ENCODE results near the gene TRIM62. TPM values are rescaled to one million over a fixed set of nuclear protein-coding genes. Genes with fewer than 3 reads are reported as not detected.

TRIM62 gene
- total RNA-seq, 3 donors from 2014 or later = 4.3 to 10.8 (median 7.2) TPM

- Histone ChIP-seq H3K4me3 (no peak overlapping the region), H3K27ac (peak overlapping the region; percentile 89 to 91), H3K36me3 (no peaks in the 10 kb centered on the region), H3K27me3 (no peaks in the 10 kb centered on the region), H3K4me1 (peaks cover 0 to 3% of the 10 kb centered on the region in 2 donors), H3K9me3 (no peaks in the 10 kb centered on the region)
- TF ChIP-seq POLR2A (IDR thresholded peaks at IDR 0.05) (no peak), POLR2AphosphoS5 (IDR thresholded peaks at IDR 0.05) (no peak)
- TF ChIP-seq, protein P1, sequence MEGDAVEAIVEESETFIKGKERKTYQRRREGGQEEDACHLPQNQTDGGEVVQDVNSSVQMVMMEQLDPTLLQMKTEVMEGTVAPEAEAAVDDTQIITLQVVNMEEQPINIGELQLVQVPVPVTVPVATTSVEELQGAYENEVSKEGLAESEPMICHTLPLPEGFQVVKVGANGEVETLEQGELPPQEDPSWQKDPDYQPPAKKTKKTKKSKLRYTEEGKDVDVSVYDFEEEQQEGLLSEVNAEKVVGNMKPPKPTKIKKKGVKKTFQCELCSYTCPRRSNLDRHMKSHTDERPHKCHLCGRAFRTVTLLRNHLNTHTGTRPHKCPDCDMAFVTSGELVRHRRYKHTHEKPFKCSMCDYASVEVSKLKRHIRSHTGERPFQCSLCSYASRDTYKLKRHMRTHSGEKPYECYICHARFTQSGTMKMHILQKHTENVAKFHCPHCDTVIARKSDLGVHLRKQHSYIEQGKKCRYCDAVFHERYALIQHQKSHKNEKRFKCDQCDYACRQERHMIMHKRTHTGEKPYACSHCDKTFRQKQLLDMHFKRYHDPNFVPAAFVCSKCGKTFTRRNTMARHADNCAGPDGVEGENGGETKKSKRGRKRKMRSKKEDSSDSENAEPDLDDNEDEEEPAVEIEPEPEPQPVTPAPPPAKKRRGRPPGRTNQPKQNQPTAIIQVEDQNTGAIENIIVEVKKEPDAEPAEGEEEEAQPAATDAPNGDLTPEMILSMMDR (IDR thresholded peaks at IDR 0.05) = no peak
- intact Hi-C loops (cut with DNase I; ENCODE audit: low total_unique reads) = loop anchor here (10.0 kb wide), 1 partner anchor 164 kb away; no protein-coding TSS in a partner anchor
- DNase-seq (ENCODE audit: low spot score in 2 of 2) = no peak
Observed at GRCh38 chr1:33098371-33098770, 83.5 kb downstream of the TRIM62 start.

GRCh38 chr1:33097762-33098161 is 84.1 kb downstream of the TRIM62 start:
- intact Hi-C loops (cut with DNase I; ENCODE audit: low total_unique reads) = loop anchor here (10.0 kb wide), 1 partner anchor 163 kb away; no protein-coding TSS in a partner anchor
- TF ChIP-seq POLR2A (IDR thresholded peaks at IDR 0.05) (no peak), POLR2AphosphoS5 (IDR thresholded peaks at IDR 0.05) (no peak)
- TF ChIP-seq, protein P1 (IDR thresholded peaks at IDR 0.05) = no peak
- H3K9me3 ChIP-seq = no peaks in the 10 kb centered on the region
- H3K27ac ChIP-seq = no peak overlapping the region
- no peak overlapping the region for H3K4me3 ChIP-seq
- peaks cover 0 to 3% of the 10 kb centered on the region in 2 donors for H3K4me1 ChIP-seq
- no peaks in the 10 kb centered on the region for H3K36me3 ChIP-seq
- no peaks in the 10 kb centered on the region for H3K27me3 ChIP-seq
- peak in 1 of 2 donors; percentile 17 for DNase-seq (ENCODE audit: low spot score in 2 of 2)

- Histone ChIP-seq H3K27ac (no peak overlapping the region), H3K36me3 (no peaks in the 10 kb centered on the region), H3K9me3 (no peaks in the 10 kb centered on the region), H3K27me3 (no peaks in the 10 kb centered on the region), H3K4me1 (peaks cover 0 to 3% of the 10 kb centered on the region in 2 donors), H3K4me3 (no peak overlapping the region)
- DNase-seq (ENCODE audit: low spot score in 2 of 2) = no peak
- intact Hi-C loops (cut with DNase I; ENCODE audit: low total_unique reads) = loop anchor here (10.0 kb wide), 1 partner anchor 162 kb away; no protein-coding TSS in a partner anchor
- TF ChIP-seq POLR2AphosphoS5 (IDR thresholded peaks at IDR 0.05) (no peak), POLR2A (IDR thresholded peaks at IDR 0.05) (no peak)
- TF ChIP-seq, protein P1 (IDR thresholded peaks at IDR 0.05) = no peak
Observed at GRCh38 chr1:33097137-33097611, 84.7 kb downstream of the TRIM62 start.

GRCh38 chr1:33096363-33097005 is 85.4 kb downstream of the TRIM62 start:
- Histone ChIP-seq H3K4me1 (peaks cover 0 to 3% of the 10 kb centered on the region in 2 donors), H3K4me3 (no peak overlapping the region), H3K27me3 (no peaks in the 10 kb centered on the region), H3K27ac (peak overlapping the region in 1 of 2 donors; percentile 15), H3K9me3 (no peaks in the 10 kb centered on the region), H3K36me3 (no peaks in the 10 kb centered on the region)
- intact Hi-C loops (cut with DNase I; ENCODE audit: low total_unique reads) = loop anchor here (10.0 kb wide), 1 partner anchor 162 kb away; no protein-coding TSS in a partner anchor
- no peak for DNase-seq (ENCODE audit: low spot score in 2 of 2)
- no peak for TF ChIP-seq POLR2AphosphoS5 (IDR thresholded peaks at IDR 0.05)
- TF ChIP-seq, protein P1 (IDR thresholded peaks at IDR 0.05) = no peak
- no peak for TF ChIP-seq POLR2A (IDR thresholded peaks at IDR 0.05)

Other genes starting within 250 kb of the TRIM62 start
- gene RNF19B, start 217.2 kb downstream of the TRIM62 start, total RNA-seq = 10 to 100 TPM; 15.7 to 22.5 (median 16.7) TPM
- gene AK2, start 145.2 kb downstream of the TRIM62 start, total RNA-seq = 100 to 1,000 TPM; 124 to 483 (median 280) TPM
- 10 to 100 TPM in 1 of 3 donors, 1 to 10 TPM in 2; 1.9 to 11.8 (median 7.9) TPM for gene AZIN2, start 100.9 kb downstream of the TRIM62 start, total RNA-seq
- 10 to 100 TPM; 11.7 to 16.0 (median 15.7) TPM for gene ZNF362, start 74.4 kb upstream of the TRIM62 start, total RNA-seq
- not detected for gene A3GALT2, start 139.1 kb upstream of the TRIM62 start, total RNA-seq
- gene PHC2, start 249.1 kb upstream of the TRIM62 start, total RNA-seq = 100 to 1,000 TPM; 103 to 214 (median 134) TPM

All from breast epithelium (tissue), 4 donors.